ENCODE results near the gene ABLIM3.

Gene ABLIM3

DNA sequence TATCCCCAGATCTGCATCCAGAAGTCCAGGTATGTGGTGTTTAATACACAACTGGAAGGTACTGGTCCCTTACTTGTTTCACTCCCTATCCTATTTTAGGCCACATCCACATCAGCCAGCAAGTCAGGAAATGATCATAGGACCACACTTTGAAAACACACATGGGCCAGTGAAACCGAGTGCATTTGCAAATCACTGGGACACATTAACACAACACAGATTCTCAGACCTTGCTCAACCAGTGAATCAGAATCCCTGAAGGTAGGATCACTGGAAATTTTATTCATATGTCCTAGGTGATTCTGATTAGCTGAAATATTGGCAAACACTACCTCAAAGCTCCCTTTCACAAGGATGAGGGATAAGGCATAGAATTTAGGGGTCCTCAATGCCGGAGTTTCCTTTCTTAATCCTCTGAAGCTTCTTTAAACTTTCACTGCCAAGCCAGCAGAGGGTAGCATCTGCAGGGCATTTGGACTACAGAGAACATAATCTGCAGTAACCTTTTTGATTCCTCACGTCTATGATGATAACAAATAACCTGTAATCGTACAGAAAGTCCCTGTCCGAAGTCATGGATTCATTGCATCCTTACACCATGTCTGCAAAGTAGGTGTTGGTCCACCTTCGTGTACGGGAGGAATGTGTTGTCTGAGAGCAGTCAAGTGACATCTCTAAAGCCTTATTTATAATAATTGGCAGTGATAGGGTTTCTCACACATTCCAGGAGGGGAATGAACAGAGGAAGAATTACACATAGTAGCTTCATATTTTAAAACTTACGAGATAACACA lies 11.0 kb upstream of the ABLIM3 start:
- in situ Hi-C loops (cut with MboI; ENCODE audit: low sequenced_read_pairs): no loop called here

DNA sequence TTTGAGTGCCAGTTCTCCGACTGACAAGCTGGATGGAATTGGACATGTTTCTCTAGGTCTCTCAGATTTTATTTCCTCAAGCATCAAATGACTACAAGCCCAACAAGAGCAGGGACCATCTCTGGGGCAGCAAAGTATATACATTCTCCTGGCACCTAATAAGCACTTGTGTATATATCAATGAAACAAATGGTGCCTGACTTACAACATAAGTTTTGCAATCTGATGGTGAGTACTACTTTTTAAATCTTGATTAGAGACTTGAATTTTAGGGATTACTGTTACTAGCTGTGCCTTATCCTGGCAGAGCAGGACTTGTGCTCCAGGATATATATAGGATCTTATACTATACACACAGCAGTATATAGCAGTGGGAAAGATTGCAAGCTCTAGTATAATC lies 8.8 kb upstream of the ABLIM3 start:
- in situ Hi-C loops (cut with MboI; ENCODE audit: low sequenced_read_pairs): no loop called here

DNA sequence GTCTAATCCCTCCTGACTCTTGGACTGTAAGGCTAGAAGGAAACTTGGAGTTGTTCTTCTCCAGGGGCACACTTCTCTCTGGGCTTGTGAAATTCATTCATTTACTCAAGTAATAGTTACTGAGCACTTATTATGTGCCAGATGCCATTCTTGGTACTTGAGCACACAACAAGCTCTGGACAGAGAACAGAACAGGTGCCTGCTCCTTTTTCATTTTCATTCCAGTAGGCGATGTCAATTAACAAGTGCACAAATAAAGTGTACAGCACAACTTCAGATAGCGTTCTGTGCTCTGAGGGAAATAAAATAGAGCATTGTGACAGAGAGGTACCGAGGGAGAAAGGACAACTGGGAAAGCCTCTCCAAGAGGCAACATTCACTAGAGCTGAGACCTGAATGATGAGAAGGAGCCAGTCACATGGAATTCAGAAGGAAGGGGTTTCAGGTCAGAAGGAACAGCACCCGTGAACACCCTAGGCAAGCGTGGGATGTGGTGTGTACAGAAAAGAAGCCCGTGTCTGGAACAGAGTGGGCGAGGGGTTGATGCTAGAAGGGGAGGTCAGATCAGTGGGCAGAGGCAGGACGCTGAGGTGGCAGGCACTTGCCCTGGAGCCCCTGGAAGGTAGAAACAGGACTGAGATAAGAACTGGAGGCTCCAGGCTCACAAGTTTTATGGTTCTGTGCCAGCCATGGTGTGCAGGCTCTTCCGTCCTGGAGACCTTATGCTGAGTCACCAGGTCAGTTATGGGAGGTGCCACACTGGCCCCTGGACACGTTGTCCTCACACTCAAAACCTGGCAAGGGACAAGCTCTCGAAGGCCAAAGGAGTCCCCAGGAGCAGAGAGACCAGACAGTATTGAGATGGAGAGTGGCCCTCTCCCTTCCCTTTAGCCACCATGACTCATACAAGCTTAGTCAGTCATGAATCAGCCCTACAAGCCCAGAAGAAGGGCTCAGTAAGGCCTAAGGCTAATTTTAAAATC lies 7.2 kb upstream of the ABLIM3 start:
- in situ Hi-C loops (cut with MboI; ENCODE audit: low sequenced_read_pairs): no loop called here

DNA sequence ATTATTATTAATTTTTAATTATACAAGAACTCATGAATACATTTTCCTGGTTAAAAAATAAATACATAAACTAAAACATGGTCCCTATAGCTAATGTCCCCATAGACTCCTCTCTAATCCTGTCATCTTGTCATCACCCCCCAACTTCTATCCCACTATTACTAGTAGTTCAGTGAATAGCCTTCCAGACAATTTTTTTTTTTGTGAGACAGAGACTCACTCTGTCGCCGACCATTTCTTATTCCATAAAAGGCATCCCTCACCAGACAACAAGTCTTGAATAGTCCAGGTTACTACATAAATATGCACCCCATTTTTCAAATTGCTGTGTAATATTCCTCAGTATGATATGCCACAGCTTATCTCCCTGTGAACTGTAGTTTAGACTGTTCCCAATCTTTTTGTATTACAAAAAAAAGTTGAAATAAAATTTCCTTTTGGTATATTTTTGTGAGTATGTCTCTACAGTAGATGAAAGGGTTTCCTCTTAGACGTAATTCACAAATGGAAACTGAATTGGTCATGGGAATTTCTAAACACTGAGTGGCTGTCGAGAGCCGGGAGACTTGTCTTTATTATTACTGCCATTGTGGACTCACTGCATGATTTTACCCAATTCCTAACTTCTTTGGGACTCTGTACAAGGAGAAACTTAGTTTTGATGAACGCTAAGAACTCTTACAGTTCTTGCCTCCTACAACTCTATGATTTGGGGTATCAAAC lies 6.4 kb upstream of the ABLIM3 start:
- in situ Hi-C loops (cut with MboI; ENCODE audit: low sequenced_read_pairs): no loop called here

DNA sequence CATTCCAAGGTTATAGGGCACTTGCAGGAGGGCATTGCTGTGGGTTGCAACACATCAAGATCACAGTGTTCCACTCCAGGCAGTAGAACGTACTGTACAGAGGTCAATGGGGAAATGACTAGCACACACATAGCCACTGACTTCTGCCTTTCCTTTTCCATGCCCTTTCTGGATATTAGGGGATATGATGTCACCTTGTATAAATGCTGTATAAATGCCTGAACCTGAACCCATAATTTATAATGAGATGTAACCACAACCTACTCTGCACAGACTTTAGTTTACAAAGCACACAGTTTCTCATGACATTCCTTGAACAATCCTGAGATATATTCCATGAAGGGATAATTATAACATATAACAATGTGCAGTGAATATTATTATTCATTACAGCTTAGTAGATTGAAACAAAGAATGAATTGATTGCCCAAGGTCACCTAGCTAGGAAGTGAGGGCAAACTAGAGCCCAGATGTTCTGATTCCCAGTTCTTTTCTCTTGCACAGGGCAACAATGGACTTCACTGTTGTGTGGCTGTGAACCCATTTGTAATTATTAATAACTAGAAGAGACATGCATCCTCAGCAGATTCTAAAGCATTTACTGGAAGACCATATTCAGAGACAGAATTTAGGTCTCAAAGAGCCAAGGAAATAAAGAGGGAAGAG lies 5.6 kb upstream of the ABLIM3 start:
- in situ Hi-C loops (cut with MboI; ENCODE audit: low sequenced_read_pairs): no loop called here

DNA sequence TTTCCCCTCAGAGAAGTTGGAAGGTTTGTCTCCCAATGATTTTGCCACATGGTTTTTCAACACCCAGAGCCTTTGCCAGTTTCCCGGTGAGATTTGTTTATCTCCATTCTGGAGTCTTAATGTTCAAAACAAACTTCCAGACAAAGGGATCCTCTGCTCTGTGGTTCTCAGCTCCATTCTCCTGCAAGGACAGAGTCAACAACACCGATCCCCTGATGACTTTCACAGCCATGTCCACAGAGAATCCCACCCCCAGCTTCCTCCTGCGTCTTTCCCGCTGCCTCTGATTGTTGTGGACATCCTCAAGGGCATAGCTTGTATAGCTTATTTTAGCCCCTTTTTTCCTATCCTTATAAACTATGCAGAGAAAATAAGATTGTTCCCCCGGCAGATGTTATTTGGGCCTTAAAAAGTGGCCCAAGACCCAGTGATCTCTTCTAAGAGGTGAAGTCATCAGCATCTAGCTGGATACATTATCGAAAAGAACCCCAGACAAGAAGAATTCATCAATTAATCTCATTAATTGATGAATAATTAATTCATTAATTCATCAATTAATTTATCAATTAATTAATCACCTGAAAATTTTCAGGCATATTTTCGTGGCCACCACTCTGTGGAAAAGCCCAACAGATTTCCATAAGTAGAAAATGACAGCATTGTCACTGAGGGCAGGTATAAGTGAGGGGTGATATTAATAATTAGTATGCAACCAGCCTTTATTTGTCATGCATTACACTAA lies 2.9 kb upstream of the ABLIM3 start:
- in situ Hi-C loops (cut with MboI; ENCODE audit: low sequenced_read_pairs): no loop called here

DNA sequence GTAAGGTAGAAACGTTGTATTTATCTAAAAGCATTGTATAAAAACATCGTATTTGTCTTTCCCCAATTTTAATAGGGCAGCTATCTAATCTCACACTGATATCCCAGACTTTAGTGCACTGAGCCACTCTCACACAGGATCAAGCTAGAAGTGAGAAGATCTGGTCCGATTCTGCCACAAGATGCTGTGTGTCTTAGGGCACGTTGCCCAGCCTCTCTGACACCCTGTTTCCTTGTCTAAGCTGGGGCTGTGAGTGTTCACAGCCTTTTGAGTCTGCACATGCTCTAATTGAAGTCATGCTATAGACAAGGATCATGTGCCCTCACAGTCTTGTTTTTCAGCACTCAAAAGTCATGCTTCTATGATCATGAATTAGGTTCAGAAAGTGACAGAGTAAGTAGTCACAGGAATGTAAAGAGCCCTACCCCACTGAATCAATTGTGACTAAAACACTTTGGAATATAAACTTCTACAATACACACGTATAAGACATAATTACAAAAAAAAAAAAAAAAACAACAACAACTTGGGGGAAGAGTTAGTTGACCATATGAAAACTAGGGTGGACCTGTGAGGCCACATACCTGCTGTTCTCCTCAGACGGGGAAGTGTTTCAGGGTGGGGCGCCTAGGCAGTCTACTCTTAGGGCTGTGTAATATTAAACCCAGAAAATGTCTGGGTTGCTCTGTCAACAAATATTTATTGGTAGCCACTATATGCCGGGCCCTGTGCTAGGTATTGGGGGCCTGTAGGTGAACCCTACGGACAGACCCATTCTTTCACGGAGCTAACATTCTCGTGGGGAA lies 893 bp upstream of the ABLIM3 start:
- in situ Hi-C loops (cut with MboI; ENCODE audit: low sequenced_read_pairs): no loop called here

DNA sequence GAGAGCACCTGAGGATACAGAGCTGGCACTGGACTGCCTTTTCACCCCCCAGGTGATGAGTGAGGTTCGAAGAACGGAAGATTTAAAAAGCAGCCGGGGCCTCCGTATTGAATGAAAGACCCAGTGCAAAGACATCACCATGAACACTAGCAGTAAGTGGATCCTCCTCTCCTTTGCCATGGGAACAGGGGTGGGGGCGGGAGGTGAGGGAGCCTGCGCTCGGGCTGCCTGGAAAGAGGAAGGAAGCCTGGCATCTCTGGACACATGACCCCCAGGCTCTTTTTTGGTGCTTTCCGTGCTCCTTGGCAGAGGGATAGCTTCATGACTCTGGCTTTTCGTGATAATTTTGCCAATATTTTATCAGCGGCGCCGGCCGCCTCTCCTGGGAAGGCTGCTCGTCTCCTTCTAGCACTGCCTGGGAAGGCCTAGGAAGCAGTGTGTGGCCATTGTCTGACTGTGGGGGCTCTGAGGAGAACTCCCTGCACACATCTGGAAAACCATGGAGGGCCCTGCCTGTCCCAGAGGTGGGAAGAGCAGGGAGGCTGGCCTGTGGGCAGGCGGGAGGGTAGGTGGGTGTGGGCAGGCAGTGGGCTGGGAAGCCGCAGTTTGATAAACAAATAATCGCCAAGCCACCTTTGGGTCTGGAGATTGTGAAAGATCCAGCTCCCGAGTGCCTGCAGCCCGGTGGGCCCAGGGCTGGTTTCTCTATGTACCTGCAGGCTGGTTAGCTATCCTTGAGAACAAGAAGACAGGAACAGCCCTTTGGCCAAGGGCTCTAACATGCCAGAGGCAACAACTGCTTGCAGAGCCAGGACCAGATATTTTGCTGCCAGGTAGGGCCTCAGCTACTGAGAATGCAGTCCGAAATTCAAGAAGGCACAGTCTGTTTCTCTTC lies 911 bp downstream of the ABLIM3 start:
- in situ Hi-C loops (cut with MboI; ENCODE audit: low sequenced_read_pairs): no loop called here

DNA sequence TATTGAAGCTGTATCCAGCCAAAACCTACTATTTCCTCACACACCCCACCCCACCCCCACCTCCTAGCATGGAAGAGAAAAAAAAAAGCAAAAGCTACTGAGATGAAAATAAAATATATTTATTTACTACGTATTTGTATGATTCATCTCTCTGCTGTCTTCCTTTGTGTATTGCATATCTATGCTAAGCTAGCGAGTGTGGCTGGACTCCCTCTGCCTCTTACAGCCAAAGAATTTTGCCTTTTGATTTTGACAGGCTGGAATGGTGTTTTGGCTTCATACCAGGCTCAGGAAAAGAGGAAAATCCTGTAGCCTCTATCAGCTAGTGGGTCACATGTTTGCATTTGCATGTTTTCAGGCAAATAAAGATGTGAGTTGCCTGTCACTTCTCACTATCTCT lies 2.2 kb downstream of the ABLIM3 start:
- in situ Hi-C loops (cut with MboI; ENCODE audit: low sequenced_read_pairs): no loop called here

DNA sequence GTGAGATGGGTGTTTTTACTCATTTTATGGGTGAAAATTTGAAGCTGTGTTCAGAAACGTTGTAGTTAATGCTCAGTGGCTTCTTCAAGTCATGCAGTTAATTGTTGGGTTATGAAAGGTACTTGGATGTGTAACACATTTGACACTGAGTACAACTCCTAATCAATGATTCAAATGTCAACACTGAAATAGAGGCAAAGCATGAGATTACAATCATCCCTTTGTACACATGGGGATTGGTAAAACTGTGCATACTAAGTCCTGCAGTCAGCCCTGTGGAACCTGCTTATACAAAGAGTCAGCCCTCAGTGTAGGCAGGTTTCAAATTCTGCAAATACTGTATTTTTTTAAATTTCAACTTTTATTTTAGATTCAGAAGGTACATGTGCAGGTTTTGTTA lies 3.3 kb downstream of the ABLIM3 start:
- in situ Hi-C loops (cut with MboI; ENCODE audit: low sequenced_read_pairs): no loop called here

DNA sequence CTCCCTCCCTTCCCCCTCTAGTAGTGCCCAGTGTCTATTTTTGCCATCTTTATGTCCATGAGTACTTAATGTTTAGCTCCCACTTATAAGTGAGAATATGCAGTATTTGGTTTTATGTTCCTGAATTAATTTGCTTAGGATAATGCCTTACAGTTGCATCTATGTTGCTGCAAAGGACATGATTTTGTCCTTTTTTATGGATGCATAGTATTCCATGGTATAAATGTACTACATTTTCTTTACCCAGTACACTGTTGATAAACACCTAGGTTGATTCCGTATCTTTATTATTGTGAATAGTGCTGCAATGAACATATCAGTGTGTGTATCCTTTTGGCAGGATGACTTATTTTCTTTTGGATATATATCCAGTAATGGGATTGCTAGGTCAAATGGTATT lies 3.8 kb downstream of the ABLIM3 start:
- in situ Hi-C loops (cut with MboI; ENCODE audit: low sequenced_read_pairs): no loop called here

DNA sequence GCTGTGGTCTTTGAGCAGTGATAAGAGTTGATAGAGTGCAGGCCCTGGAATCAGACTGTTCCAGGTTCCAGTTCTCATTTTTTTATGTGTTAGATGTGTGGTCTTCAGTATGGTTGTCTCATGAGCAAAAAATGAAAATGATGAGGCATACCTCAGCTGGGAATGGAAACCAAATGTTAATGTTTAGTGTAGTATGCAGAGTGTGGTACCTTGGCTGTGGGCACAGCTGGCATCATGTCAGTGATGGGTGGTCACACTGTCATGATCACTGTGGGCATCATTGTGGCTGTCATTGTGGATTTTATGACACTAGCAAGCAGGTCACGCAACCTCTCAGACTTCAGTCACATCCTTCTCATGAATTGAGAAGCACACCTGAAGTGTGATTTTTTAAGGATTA lies 6.4 kb downstream of the ABLIM3 start:
- in situ Hi-C loops (cut with MboI; ENCODE audit: low sequenced_read_pairs): no loop called here

DNA sequence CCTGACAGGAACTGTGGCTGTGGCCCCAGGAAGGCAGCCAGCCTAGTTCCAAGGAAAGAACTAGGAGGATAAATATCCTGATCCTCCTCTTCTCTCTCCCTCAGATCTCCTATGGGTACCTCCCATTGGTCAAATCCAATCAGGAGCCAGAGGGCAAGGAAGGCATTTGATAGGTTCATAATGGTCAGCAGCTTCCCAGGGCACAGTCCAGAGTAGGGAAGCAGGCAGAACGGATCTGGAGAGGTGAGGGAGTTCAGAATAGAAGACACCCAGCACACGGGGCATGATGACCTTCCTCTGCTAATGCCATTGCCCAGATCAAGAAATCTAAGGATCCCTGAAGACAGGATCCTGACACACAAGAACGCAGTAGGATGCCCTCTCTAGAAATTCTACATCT lies 8.6 kb downstream of the ABLIM3 start:
- in situ Hi-C loops (cut with MboI; ENCODE audit: low sequenced_read_pairs): no loop called here

DNA sequence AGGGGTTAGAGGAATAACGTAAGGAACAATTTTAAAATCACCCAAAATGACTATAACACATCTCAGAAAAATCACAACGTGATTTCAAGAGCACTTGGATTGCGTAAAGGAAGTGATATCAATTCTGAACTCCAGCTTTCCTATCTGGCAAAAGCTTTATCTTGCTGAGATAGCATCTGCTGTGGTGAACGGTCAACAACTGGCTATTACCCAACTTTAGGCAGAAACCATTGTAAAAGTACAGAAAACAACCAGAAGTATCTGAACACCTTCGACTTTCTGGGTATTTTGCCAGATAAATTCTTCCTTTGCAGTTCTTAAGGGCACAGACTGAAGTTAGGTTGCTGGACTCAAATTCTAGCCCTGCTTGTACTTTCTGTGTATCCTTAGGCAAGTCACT lies 9.2 kb downstream of the ABLIM3 start:
- in situ Hi-C loops (cut with MboI; ENCODE audit: low sequenced_read_pairs): no loop called here

DNA sequence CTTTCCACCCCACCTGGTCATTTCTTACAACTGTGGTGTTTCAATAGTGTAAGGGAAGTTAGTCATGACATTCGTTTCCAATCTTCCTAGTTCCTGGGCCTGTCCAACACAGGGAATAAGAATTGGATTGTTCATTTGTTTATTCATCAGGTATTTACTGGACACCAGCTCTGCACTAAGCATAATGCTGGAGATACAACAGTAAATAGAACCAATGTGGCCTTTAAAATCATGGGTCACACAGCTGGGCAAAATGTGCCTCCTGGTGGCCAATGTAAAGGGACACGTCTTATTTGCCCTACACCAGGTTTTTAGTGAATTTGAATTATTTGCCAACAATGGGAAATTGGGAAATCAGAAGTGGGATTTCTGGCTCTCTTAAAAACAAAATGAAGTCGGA lies 10.4 kb downstream of the ABLIM3 start:
- in situ Hi-C loops (cut with MboI; ENCODE audit: low sequenced_read_pairs): no loop called here

DNA sequence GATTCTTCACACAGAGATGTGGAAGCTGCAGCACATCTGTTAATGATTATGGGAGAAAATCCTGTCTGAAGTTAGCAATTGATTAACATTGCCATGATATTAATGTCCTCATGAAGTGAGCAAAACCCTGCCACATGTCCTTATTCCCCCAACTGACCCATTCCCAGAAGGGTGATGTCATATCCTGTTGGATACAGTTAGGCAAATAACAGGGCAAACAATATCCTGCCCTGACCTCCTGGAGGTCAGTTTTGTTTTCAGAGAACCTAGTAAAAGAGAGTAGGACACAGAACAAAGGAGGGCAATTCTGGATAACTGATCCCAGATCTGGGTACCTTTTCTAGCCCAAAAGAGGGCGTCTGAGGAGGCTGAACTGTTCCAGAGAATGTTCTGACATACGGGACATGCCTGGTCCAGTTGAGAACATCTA lies 11.0 kb downstream of the ABLIM3 start:
- in situ Hi-C loops (cut with MboI; ENCODE audit: low sequenced_read_pairs): no loop called here

DNA sequence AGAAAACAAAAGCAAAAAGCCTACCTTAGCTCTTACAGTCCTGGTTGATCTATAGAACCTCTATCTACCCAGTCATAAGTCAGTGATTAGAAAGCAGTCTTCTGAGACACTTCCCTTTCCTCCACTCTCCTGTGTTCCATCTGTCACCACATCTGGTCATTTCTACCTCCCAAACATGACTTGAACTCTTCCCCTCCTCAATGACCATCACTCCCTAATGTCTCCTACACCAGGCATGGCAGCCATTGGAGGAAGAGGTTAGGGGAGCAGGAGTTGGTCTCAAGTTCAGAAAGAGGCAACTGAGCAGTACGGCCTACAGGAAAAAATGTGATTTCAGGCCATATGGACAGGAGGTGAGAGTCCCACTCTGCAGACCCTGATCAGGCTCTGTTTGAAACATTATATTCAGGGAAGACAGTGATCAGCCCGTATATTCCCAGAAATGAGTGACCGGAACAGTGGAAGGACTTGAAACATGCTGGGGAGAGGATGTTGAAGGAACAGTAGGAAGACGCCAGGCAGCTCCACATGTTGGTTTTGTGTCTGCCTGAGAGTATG lies 12.0 kb downstream of the ABLIM3 start:
- in situ Hi-C loops (cut with MboI; ENCODE audit: low sequenced_read_pairs): no loop called here

All from HL-60/S4 treated with phorbol 12-myristate 13-acetate at 8.2 ng/mL for 4 days and 3 days (cell line).